Lower leg skin (tissue), 3 donors: ENCODE data around the gene A4GALT.

Experiments
- POLR2A ChIP-seq, 2 donors: fragments of 450-650 bp; IDR thresholded peaks; one replicate each; pipeline ENCODE4 v1.6.1; 2016 to 2017; ENCODE audit warnings: antibody characterized with exemption in 2 of 2, mild to moderate bottlenecking in 1 of 2, moderate library complexity in 1 of 2
- TF ChIP-seq, protein P1 (sequence below), 3 donors: fragments of 450-650 bp; IDR thresholded peaks; one replicate each; pipeline ENCODE4 v1.5.1; 2016; ENCODE audit warnings: antibody characterized with exemption in 3 of 3, mild to moderate bottlenecking in 3 of 3, moderate library complexity in 2 of 3

DNA sequence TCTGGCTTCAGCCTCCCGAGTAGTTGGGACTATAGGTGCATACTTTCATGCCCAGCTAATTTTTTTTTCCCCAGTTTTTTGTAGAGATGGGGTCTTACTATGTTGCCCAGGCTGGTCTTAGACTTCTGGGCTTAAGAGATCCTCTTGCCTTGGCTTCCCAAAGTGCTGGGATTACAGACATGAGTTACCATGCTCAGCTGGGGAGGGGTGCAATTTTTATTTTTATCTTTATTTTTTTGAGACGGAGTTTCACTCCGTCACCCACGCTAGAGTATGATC lies 49.7 kb upstream of the A4GALT start:
- TF ChIP-seq, protein P1, sequence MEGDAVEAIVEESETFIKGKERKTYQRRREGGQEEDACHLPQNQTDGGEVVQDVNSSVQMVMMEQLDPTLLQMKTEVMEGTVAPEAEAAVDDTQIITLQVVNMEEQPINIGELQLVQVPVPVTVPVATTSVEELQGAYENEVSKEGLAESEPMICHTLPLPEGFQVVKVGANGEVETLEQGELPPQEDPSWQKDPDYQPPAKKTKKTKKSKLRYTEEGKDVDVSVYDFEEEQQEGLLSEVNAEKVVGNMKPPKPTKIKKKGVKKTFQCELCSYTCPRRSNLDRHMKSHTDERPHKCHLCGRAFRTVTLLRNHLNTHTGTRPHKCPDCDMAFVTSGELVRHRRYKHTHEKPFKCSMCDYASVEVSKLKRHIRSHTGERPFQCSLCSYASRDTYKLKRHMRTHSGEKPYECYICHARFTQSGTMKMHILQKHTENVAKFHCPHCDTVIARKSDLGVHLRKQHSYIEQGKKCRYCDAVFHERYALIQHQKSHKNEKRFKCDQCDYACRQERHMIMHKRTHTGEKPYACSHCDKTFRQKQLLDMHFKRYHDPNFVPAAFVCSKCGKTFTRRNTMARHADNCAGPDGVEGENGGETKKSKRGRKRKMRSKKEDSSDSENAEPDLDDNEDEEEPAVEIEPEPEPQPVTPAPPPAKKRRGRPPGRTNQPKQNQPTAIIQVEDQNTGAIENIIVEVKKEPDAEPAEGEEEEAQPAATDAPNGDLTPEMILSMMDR (IDR thresholded peaks at IDR 0.05): no peak
- TF ChIP-seq POLR2A (IDR thresholded peaks at IDR 0.05): no peak
